K562 (cell line): ENCODE measurements around the gene RINL. TPM values are rescaled to one million over a fixed set of nuclear protein-coding genes. Genes with fewer than 3 reads are reported as not detected.

Experiments
- CBX3 ChIP-seq, 2 experiments: IDR thresholded peaks; 1 replicate in 1 of 2; 2 replicates in 1 of 2; pipeline ENCODE4 v1.6.1; 2012; ENCODE audit warnings: inconsistent platforms in 2 of 2, low read length in 2 of 2, borderline replicate concordance in 1 of 2, control low read depth in 1 of 2
- MITF ChIP-seq: IDR thresholded peaks from 2 replicates; pipeline ENCODE4 v1.6.1; 2014; ENCODE audit warnings: antibody characterized with exemption
- NFATC3 ChIP-seq: fragments of 450-650 bp; IDR thresholded peaks from 2 replicates; pipeline ENCODE4 v1.6.1; 2017; ENCODE audit warnings: mild to moderate bottlenecking
- SIN3B ChIP-seq: fragments of 450-650 bp; IDR thresholded peaks from 2 replicates; pipeline ENCODE4 v1.6.1; 2017; ENCODE audit warnings: low read depth, mild to moderate bottlenecking, moderate library complexity
- ZBTB40 ChIP-seq, 2 experiments: fragments of 450-650 bp in 1 of 2; sonication (generic) in 1 of 2; formaldehyde crosslinking in 1 of 2; IDR thresholded peaks; 2 replicates each; pipeline versions ENCODE4 v1.7.1 to v1.9.0; 2016 to 2022; ENCODE audit warnings: inconsistent platforms in 1 of 2, mild to moderate bottlenecking in 1 of 2, missing genetic modification reagents in 1 of 2
- ZFPM2 ChIP-seq: fragments of 250-450 bp; sonication (Bioruptor Pico); IDR thresholded peaks from 2 replicates; pipeline ENCODE4 v1.5.1; 2022; ENCODE audit warnings: mild to moderate bottlenecking
- ZNF217 ChIP-seq: sonication (generic); formaldehyde crosslinking; IDR thresholded peaks from 2 replicates; pipeline ENCODE4 v1.8.0; 2022; ENCODE audit warnings: mild to moderate bottlenecking, missing genetic modification reagents
- ZNF445 ChIP-seq: fragments of 250-450 bp; sonication (Bioruptor Pico); IDR thresholded peaks from 2 replicates; pipeline ENCODE4 v1.4.0; 2020; ENCODE audit warnings: low read depth, mild to moderate bottlenecking, moderate library complexity
- polyA plus RNA-seq, 8 experiments: library from polyadenylated mRNA; depleted of rRNA in 4 of 8; stranded (reverse) in 5 of 8; unstranded in 3 of 8; fragments of >200 nt; fragmentation: Nextera tagmentation in 2 of 8; fragmentation: Illumina TruSeq in 1 of 8; extraction: Ambion mirVana in 2 of 8; extraction: Trizol in 1 of 8; gene quantifications; 2 replicates each; pipeline versions ENCODE4 v1.2.1 to v1.2.3, GENCODE V29; 2011 to 2014; ENCODE audit warnings: inconsistent platforms in 1 of 8, missing spikeins in 1 of 8
- total RNA-seq, 7 experiments: library from RNA; depleted of rRNA in 6 of 7; stranded (reverse); fragments of >200 nt in 6 of 7; fragmentation: Illumina TruSeq in 2 of 7; extraction: Trizol in 2 of 7; gene quantifications; 2 replicates each; pipeline versions ENCODE4 v1.2.1 to v1.2.3, GENCODE V29; 2011 to 2021; ENCODE audit warnings: low replicate concordance in 1 of 7
- TF ChIP-seq, protein P1 (sequence below): fragments of 200-800 bp; sonication (Bioruptor generic); IDR thresholded peaks from 2 replicates; pipeline ENCODE4 v1.6.1; 2017; ENCODE audit warnings: missing genetic modification characterization, missing compliant biosample characterization
- TF ChIP-seq, protein P2 (sequence below): fragments of 250-450 bp; sonication (Bioruptor Pico); IDR thresholded peaks from 2 replicates; pipeline ENCODE4 v1.5.0; 2021; ENCODE audit warnings: mild to moderate bottlenecking, moderate library complexity

The RINL gene
- total and polyA plus RNA-seq, 9 of the 15 experiments (the other 6 are each of a cell fraction or from before 2014, with no cell fraction given): 0.82 to 10.9 (median 4.9) TPM

GRCh38 chr19:38848299-38849146 is 29.6 kb downstream of the RINL start (continued):
- TF ChIP-seq ZNF445 (CRISPR knock-in tag): no peak
- 0 out of 2 replicates have a peak, but pooled peaks have one; percentile 41 for TF ChIP-seq NFATC3
- no peak for TF ChIP-seq ZFPM2
- no peak for TF ChIP-seq ZNF217 (CRISPR knock-in tag)
- no peak for TF ChIP-seq MITF
- TF ChIP-seq, protein P1, sequence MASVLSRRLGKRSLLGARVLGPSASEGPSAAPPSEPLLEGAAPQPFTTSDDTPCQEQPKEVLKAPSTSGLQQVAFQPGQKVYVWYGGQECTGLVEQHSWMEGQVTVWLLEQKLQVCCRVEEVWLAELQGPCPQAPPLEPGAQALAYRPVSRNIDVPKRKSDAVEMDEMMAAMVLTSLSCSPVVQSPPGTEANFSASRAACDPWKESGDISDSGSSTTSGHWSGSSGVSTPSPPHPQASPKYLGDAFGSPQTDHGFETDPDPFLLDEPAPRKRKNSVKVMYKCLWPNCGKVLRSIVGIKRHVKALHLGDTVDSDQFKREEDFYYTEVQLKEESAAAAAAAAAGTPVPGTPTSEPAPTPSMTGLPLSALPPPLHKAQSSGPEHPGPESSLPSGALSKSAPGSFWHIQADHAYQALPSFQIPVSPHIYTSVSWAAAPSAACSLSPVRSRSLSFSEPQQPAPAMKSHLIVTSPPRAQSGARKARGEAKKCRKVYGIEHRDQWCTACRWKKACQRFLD (CRISPR knock-in tag): no peak
- TF ChIP-seq, protein P2, sequence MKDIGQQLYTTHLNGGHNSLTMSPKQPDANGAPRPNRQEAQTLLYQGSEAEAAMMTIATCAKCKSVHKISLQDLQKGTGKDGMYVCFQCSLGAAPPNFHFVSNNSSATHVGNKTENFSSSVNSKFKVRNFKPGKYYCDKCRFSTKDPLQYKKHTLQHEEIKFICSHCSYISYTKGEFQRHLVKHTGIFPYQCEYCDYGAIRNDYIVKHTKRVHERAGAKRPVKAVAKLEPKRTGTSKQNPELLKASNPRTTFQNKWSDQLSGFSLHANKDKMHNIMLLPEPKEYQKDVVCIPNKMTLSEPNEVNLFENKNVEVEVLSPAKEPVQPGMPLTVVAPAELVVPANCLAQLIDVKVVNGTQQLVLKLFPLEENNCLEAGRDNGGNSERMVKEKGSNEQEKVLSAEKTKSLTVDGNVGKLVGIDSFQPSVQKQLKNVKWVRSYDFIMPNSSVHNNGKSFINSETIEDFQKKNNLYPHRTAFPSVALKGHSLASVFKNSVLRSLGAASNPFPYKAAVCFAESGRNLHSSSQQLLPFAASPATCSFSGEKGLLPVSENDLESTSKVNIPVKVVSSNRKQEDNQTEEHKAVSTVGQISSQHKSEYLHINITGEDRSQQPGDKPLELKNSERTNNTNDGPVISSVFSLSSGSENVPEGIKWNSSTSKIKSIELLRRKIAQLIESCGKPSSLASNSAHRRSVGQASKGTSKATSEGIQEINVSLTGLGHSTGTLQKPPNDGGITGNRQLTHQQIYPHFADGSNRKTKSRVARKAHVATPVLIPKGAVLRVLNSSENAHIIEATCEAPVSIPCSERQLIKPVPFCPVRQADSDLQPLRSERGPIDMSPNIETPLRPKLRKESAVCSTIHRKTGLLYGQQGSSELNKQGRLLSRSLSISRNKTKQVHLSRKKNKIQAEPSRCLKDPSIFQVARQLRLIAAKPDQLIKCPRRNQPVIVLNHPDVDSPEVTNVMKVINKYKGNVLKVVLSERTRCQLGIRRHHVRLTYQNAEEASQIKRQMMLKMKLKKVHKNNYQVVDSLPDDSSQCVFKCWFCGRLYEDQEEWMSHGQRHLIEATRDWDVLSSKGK (CRISPR knock-in tag): no peak
- TF ChIP-seq ZBTB40 (IDR thresholded peaks at IDR 0.05): peak; percentile 52; the same call in 1 of the 2 replicates
- TF ChIP-seq ZBTB40 (CRISPR knock-in tag; IDR thresholded peaks at IDR 0.05): no peak
- TF ChIP-seq SIN3B: no peak; the same call in 1 of the 2 replicates
- TF ChIP-seq CBX3 (IDR thresholded peaks at IDR 0.05; ENCODE audit: borderline replicate concordance in 1 of 2, low read length in 2 of 2): no peak
